SK-N-SH (cell line): ENCODE measurements around the gene JAM2. TPM values are rescaled to one million over a fixed set of nuclear protein-coding genes. Genes with fewer than 3 reads are reported as not detected.

Experiments used
- CTCF ChIA-PET: fragments of 300-600, 350-600 bp; formaldehyde crosslinking; extraction: SDS; loops from one replicate; lab custom pipeline; 2021; lab: Yijun Ruan, JAX
- POLR2A ChIA-PET: fragments of 350-600 bp; sonication (Branson Sonifier 250); formaldehyde crosslinking; extraction: SDS; loops from one replicate; lab custom pipeline; 2020; ENCODE audit warnings: antibody characterized with exemption, inconsistent platforms; lab: Yijun Ruan, JAX
- DNase-seq: peaks from one replicate; pipeline ENCODE4 v3.0.0; 2012
- H2AFZ ChIP-seq: fragments of 200-600 bp; sonication (generic); 2 replicates; pipeline ENCODE4 v1.8.1; 2016; ENCODE audit warnings: antibody characterized with exemption, mild to moderate bottlenecking, low read depth
- H3F3A ChIP-seq: fragments of 200-600 bp; sonication (generic); replicated peaks from 2 replicates; pipeline ENCODE3; 2016; ENCODE audit warnings: antibody characterized with exemption, mild to moderate bottlenecking; ENCODE audit not compliant: insufficient read depth
- H3K27ac ChIP-seq, 2 experiments: fragments of 200-500 bp in 1 of 2; fragments of 200-600 bp in 1 of 2; sonication (Bioruptor generic) in 1 of 2; sonication (generic), shearing (Covaris generic) in 1 of 2; 2 replicates each; pipeline versions ENCODE4 v1.5.1 to v1.6.1; 2014 to 2016; ENCODE audit warnings: low read depth in 2 of 2, inconsistent platforms in 1 of 2, low read length in 1 of 2, mild to moderate bottlenecking in 1 of 2, mixed read lengths in 1 of 2
- H3K27me3 ChIP-seq: fragments of 200-600 bp; sonication (generic), shearing (Covaris generic); 2 replicates; pipeline ENCODE4 v1.6.1; 2016; ENCODE audit warnings: mixed run types; ENCODE audit not compliant: insufficient read depth
- H3K36me3 ChIP-seq, 2 experiments: fragments of 200-500 bp in 1 of 2; fragments of 200-600 bp in 1 of 2; sonication (Bioruptor generic) in 1 of 2; sonication (generic) in 1 of 2; replicated peaks in 1 of 2; 2 replicates each; pipeline versions ENCODE3 to v1.5.1; 2014 to 2016; ENCODE audit warnings: low read length in 1 of 2, mild to moderate bottlenecking in 1 of 2; ENCODE audit not compliant: insufficient read depth in 2 of 2, control insufficient read depth in 1 of 2
- H3K4me1 ChIP-seq, 2 experiments: fragments of 200-500 bp in 1 of 2; fragments of 200-600 bp in 1 of 2; sonication (Bioruptor generic) in 1 of 2; sonication (generic), shearing (Covaris generic) in 1 of 2; 2 replicates each; pipeline versions ENCODE4 v1.5.1 to v1.6.1; 2014 to 2016; ENCODE audit warnings: low read depth in 1 of 2, low read length in 1 of 2, mixed run types in 1 of 2; ENCODE audit not compliant: insufficient read depth in 2 of 2, control insufficient read depth in 1 of 2
- H3K4me2 ChIP-seq: fragments of 200-600 bp; sonication (generic), shearing (Covaris generic); 2 replicates; pipeline ENCODE4 v1.6.1; 2017; ENCODE audit warnings: mixed run types
- H3K4me3 ChIP-seq, 2 experiments: fragments of 200-500 bp in 1 of 2; fragments of 200-600 bp in 1 of 2; sonication (Bioruptor generic) in 1 of 2; sonication (generic), shearing (Covaris generic) in 1 of 2; 2 replicates each; pipeline versions ENCODE4 v1.5.1 to v1.8.1; 2014 to 2016; ENCODE audit warnings: low read depth in 2 of 2, inconsistent platforms in 1 of 2, low read length in 1 of 2, mild to moderate bottlenecking in 1 of 2, mixed read lengths in 1 of 2, moderate library complexity in 1 of 2
- H3K79me2 ChIP-seq: fragments of 200-600 bp; sonication (generic); 2 replicates; pipeline ENCODE4 v1.8.1; 2017; ENCODE audit warnings: mild to moderate bottlenecking; ENCODE audit not compliant: insufficient read depth
- H3K9ac ChIP-seq: fragments of 200-600 bp; sonication (generic); 2 replicates; pipeline ENCODE4 v1.6.1; 2017; ENCODE audit warnings: mixed run types
- H3K9me2 ChIP-seq: fragments of 200-600 bp; sonication (generic); 2 replicates; pipeline ENCODE4 v1.6.1; 2017; ENCODE audit warnings: mixed run types
- H3K9me3 ChIP-seq: fragments of 200-600 bp; sonication (generic); 2 replicates; pipeline ENCODE4 v1.6.1; 2017; ENCODE audit warnings: mixed run types, mild to moderate bottlenecking, moderate library complexity
- H4K20me1 ChIP-seq: fragments of 200-600 bp; sonication (generic); 2 replicates; pipeline ENCODE4 v1.6.1; 2017; ENCODE audit warnings: mild to moderate bottlenecking, mixed run types; ENCODE audit not compliant: insufficient read depth
- ELF1 ChIP-seq: IDR thresholded peaks from 2 replicates; pipeline ENCODE4 v1.4.0; 2012
- FOSL2 ChIP-seq: IDR thresholded peaks from 2 replicates; pipeline ENCODE4 v1.4.0; 2012; ENCODE audit warnings: low read depth, mild to moderate bottlenecking, moderate library complexity, borderline replicate concordance
- FOXJ3 ChIP-seq: sonication (generic); formaldehyde crosslinking; IDR thresholded peaks from 2 replicates; pipeline ENCODE4 v1.5.1; 2020; ENCODE audit warnings: mild to moderate bottlenecking, missing genetic modification reagents
- IRF3 ChIP-seq: fragments of 150-350 bp; IDR thresholded peaks from 2 replicates; pipeline ENCODE4 v1.6.1; 2016; ENCODE audit warnings: mild to moderate bottlenecking, low read depth, low read length
- JUND ChIP-seq: IDR thresholded peaks from 2 replicates; pipeline ENCODE4 v1.4.0; 2012
- NFIC ChIP-seq: IDR thresholded peaks from 2 replicates; pipeline ENCODE4 v1.4.0; 2012; ENCODE audit warnings: borderline replicate concordance
- NRF1 ChIP-seq: IDR thresholded peaks from 2 replicates; pipeline ENCODE4 v1.6.1; 2012; ENCODE audit warnings: low read depth, mild to moderate bottlenecking, low read length
- RFX5 ChIP-seq: IDR thresholded peaks from 2 replicates; pipeline ENCODE4 v1.6.1; 2012; ENCODE audit warnings: mild to moderate bottlenecking, improper control_type of control experiment, low read length
- RXRA ChIP-seq: IDR thresholded peaks from 2 replicates; pipeline ENCODE4 v1.4.0; 2012; ENCODE audit warnings: low read depth, mild to moderate bottlenecking, borderline replicate concordance
- TAF1 ChIP-seq: IDR thresholded peaks from 2 replicates; pipeline ENCODE4 v1.6.1; 2012; ENCODE audit warnings: low read depth, mild to moderate bottlenecking, low read length, moderate library complexity, borderline replicate concordance
- TEAD4 ChIP-seq: IDR thresholded peaks from 2 replicates; pipeline ENCODE4 v1.4.0; 2012; ENCODE audit warnings: mild to moderate bottlenecking, borderline replicate concordance; ENCODE audit not compliant: insufficient read depth
- YY1 ChIP-seq: IDR thresholded peaks from 2 replicates; pipeline ENCODE4 v1.4.0; 2012; ENCODE audit warnings: low read depth, mild to moderate bottlenecking
- WGBS: methylation state at CpG from one replicate; pipeline ENCODE4 v1.1.6; 2017; ENCODE audit warnings: low lambda C conversion rate; 5-methylcytosine and 5-hydroxymethylcytosine counted together
- polyA plus RNA-seq, 3 experiments: library from polyadenylated mRNA; depleted of rRNA; stranded (reverse); fragments of >200 nt; gene quantifications; 2 replicates each; pipeline ENCODE4 v1.2.3, GENCODE V29; 2012
- TF ChIP-seq, protein P1 (sequence below): fragments of 150-350 bp; IDR thresholded peaks from 2 replicates; pipeline ENCODE4 v1.6.1; 2017; ENCODE audit warnings: antibody characterized with exemption, low read length, low read depth, borderline replicate concordance
- TF ChIP-seq, protein P2 (sequence below): IDR thresholded peaks from 2 replicates; pipeline ENCODE4 v1.6.1; 2012; ENCODE audit warnings: mild to moderate bottlenecking, low read depth, low read length, moderate library complexity

The JAM2 gene
- polyA plus RNA-seq, 1 of the 3 experiments (the other 2 are of a cell fraction) = 8.3 TPM

- no peaks in the 10 kb centered on the region for H4K20me1 ChIP-seq
- peaks cover 14% of the 10 kb centered on the region for H3F3A ChIP-seq
- H3K9me3 ChIP-seq = no peaks in the 10 kb centered on the region
- H3K36me3 ChIP-seq = peaks cover 7 to 41% of the 10 kb centered on the region in 2 experiments
- H3K79me2 ChIP-seq = no peaks in the 10 kb centered on the region
- H3K9ac ChIP-seq = no peak overlapping the region
- no peak overlapping the region for H3K4me2 ChIP-seq
- peak; percentile 26; the same call in 1 of the 2 replicates for TF ChIP-seq NFIC
- no peak for TF ChIP-seq FOSL2
- TF ChIP-seq, all 33 proteins: peak for 1
- Histone ChIP-seq H3K27ac (peak overlapping the region in 1 of 2 experiments; percentile 16; a peak in 2 of 4 replicates), H2AFZ (no peak overlapping the region), H3K27me3 (no peaks in the 10 kb centered on the region), H3K9me2 (no peaks in the 10 kb centered on the region), H3K4me3 (no peak overlapping the region), H3K4me1 (no peaks in the 10 kb centered on the region)
- CTCF ChIA-PET = interaction anchor here (1.1 to 6.4 kb wide), 4 partner anchors 9 to 109 kb away, joined by 3 to 47 read pairs (median 4); no protein-coding TSS in a partner anchor
- DNase-seq = no peak
- POLR2A ChIA-PET = no interaction called here
- 95% methylated on average over 5 of the region's 5 CpGs for WGBS
Measured at GRCh38 chr21:25717491-25718147, 78.6 kb downstream of the JAM2 start.

- TF ChIP-seq TEAD4 (no peak), FOXJ3 (CRISPR knock-in tag) (no peak), RXRA (no peak), IRF3 (no peak), RFX5 (no peak), NRF1 (no peak), YY1 (no peak), TAF1 (no peak), ELF1 (no peak), JUND (no peak)
- TF ChIP-seq, protein P1, sequence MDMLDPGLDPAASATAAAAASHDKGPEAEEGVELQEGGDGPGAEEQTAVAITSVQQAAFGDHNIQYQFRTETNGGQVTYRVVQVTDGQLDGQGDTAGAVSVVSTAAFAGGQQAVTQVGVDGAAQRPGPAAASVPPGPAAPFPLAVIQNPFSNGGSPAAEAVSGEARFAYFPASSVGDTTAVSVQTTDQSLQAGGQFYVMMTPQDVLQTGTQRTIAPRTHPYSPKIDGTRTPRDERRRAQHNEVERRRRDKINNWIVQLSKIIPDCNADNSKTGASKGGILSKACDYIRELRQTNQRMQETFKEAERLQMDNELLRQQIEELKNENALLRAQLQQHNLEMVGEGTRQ = no peak
- TF ChIP-seq, protein P2, sequence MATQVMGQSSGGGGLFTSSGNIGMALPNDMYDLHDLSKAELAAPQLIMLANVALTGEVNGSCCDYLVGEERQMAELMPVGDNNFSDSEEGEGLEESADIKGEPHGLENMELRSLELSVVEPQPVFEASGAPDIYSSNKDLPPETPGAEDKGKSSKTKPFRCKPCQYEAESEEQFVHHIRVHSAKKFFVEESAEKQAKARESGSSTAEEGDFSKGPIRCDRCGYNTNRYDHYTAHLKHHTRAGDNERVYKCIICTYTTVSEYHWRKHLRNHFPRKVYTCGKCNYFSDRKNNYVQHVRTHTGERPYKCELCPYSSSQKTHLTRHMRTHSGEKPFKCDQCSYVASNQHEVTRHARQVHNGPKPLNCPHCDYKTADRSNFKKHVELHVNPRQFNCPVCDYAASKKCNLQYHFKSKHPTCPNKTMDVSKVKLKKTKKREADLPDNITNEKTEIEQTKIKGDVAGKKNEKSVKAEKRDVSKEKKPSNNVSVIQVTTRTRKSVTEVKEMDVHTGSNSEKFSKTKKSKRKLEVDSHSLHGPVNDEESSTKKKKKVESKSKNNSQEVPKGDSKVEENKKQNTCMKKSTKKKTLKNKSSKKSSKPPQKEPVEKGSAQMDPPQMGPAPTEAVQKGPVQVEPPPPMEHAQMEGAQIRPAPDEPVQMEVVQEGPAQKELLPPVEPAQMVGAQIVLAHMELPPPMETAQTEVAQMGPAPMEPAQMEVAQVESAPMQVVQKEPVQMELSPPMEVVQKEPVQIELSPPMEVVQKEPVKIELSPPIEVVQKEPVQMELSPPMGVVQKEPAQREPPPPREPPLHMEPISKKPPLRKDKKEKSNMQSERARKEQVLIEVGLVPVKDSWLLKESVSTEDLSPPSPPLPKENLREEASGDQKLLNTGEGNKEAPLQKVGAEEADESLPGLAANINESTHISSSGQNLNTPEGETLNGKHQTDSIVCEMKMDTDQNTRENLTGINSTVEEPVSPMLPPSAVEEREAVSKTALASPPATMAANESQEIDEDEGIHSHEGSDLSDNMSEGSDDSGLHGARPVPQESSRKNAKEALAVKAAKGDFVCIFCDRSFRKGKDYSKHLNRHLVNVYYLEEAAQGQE = no peak
- Histone ChIP-seq H3K4me2 (no peak overlapping the region), H3K9me3 (no peaks in the 10 kb centered on the region), H2AFZ (no peak overlapping the region), H3K9me2 (no peaks in the 10 kb centered on the region), H3K4me3 (no peak overlapping the region), H3K4me1 (no peaks in the 10 kb centered on the region), H3K79me2 (0 out of 2 replicates have a peak, but pooled peaks cover 9% of the 10 kb centered on the region), H3K27me3 (no peaks in the 10 kb centered on the region), H3F3A (peaks cover 13% of the 10 kb centered on the region), H3K9ac (no peak overlapping the region), H3K36me3 (peaks cover 30 to 56% of the 10 kb centered on the region in 2 experiments), H4K20me1 (no peaks in the 10 kb centered on the region), H3K27ac (no peak overlapping the region)
- no peak for DNase-seq
- 100% methylated on average over 3 of the region's 3 CpGs for WGBS
- ChIA-PET CTCF (interaction anchor here (0.8 to 6.4 kb wide), 4 partner anchors 10 to 433 kb away, joined by 3 to 47 read pairs (median 9); no protein-coding TSS in a partner anchor), POLR2A (no interaction called here)
Measured at GRCh38 chr21:25721987-25722386, 82.9 kb downstream of the JAM2 start.
